HL-60 (cell line): ENCODE data around the gene YJEFN3.

Experiments
- CTCF ChIP-seq: IDR thresholded peaks from one replicate; pipeline ENCODE4 v1.5.1; 2011; ENCODE audit warnings: low read length, control low read depth, inconsistent platforms; ENCODE audit not compliant: insufficient read depth
- REST ChIP-seq: IDR thresholded peaks from 2 replicates; pipeline ENCODE4 v1.6.1; 2012; ENCODE audit warnings: low read depth; ENCODE audit not compliant: insufficient replicate concordance

GRCh38 chr19:19541616-19542015 lies 12.9 kb downstream of the YJEFN3 start:
- TF ChIP-seq CTCF (no peak), REST (no peak)
